Stimulated activated CD4-positive, alpha-beta T cell treated with anti-CD3 and anti-CD28 coated beads, TNF-alpha, amount 100 ng/mL, for 48 hours (primary cell): ENCODE data around the gene STK39.
"Not testable (repeated sequence)": the region's sequence is repeated elsewhere in the genome, so short reads cannot be mapped to it uniquely, and the experiment has no call there.

Source experiments
- DNase-seq, 3 donors: peaks; one replicate each; pipeline ENCODE4 v3.0.0-alpha.2; 2020; ENCODE audit warnings: low read depth in 3 of 3

The STK39 gene

GRCh38 chr2:168137510-168138180 is 109.8 kb downstream of the STK39 start:
- DNase-seq, result no peak

GRCh38 chr2:168136392-168136977 is 110.9 kb downstream of the STK39 start:
- no peak for DNase-seq

GRCh38 chr2:168135630-168136029 is 111.8 kb downstream of the STK39 start:
- no peak for DNase-seq

GRCh38 chr2:168135121-168135520 is 112.3 kb downstream of the STK39 start:
- DNase-seq, result no peak

- no peak for DNase-seq
Measured at GRCh38 chr2:168134485-168134884, 112.9 kb downstream of the STK39 start.

- no peak for DNase-seq
Measured at GRCh38 chr2:168132389-168132788, 115.0 kb downstream of the STK39 start.

GRCh38 chr2:168130346-168130745 is 117.0 kb downstream of the STK39 start:
- DNase-seq, result no peak

- no peak for DNase-seq
Measured at GRCh38 chr2:168127371-168127770, 120.0 kb downstream of the STK39 start.

- not testable (repeated sequence) for DNase-seq
Measured at GRCh38 chr2:168122210-168122609, 125.2 kb downstream of the STK39 start.

- DNase-seq, result no peak
Measured at GRCh38 chr2:168120730-168121129, 126.7 kb downstream of the STK39 start.

GRCh38 chr2:168120310-168120709 is 127.1 kb downstream of the STK39 start:
- no peak for DNase-seq

- DNase-seq, result peak in 1 of 3 donors; percentile 21
Measured at GRCh38 chr2:168119515-168120141, 127.8 kb downstream of the STK39 start.

- peak in 1 of 3 donors; percentile 18 for DNase-seq
Measured at GRCh38 chr2:168118733-168119514, 128.5 kb downstream of the STK39 start.

- DNase-seq, result no peak
Measured at GRCh38 chr2:168116448-168116847, 130.9 kb downstream of the STK39 start.

GRCh38 chr2:168114619-168115018 is 132.8 kb downstream of the STK39 start:
- DNase-seq, result no peak

- DNase-seq, result no peak
Measured at GRCh38 chr2:168114040-168114439, 133.4 kb downstream of the STK39 start.

GRCh38 chr2:168107322-168107721 is 140.1 kb downstream of the STK39 start:
- DNase-seq, result no peak

- no peak for DNase-seq
Measured at GRCh38 chr2:168105127-168105683, 142.2 kb downstream of the STK39 start.

- no peak for DNase-seq
Measured at GRCh38 chr2:168097431-168097830, 150.0 kb downstream of the STK39 start.

GRCh38 chr2:168096158-168096557 is 151.2 kb downstream of the STK39 start:
- no peak for DNase-seq

GRCh38 chr2:168091986-168092385 is 155.4 kb downstream of the STK39 start:
- no peak for DNase-seq
